ENCODE measurements around the gene CNPY1.

GRCh38 chr7:155544485-155544884 lies 1.9 kb downstream of the CNPY1 start:
- TF ChIP-seq CTCF (conservative IDR thresholded peaks at IDR 0.05) (no peak), EZH2 (IDR thresholded peaks at IDR 0.05; ENCODE audit: low read depth) (no peak)
